HUES6 (cell line): Measurements from ENCODE around the gene CLCN1.
"Not testable (repeated sequence)": the region's sequence is repeated elsewhere in the genome, so short reads cannot be mapped to it uniquely, and the experiment has no call there.

Experiments
- H3K27ac ChIP-seq: 2 replicates; pipeline ENCODE4 v1.7.0; 2013; ENCODE audit warnings: low read depth, mild to moderate bottlenecking, low read length, inconsistent platforms
- H3K27me3 ChIP-seq: 2 replicates; pipeline ENCODE4 v1.6.1; 2013; ENCODE audit warnings: low read length; ENCODE audit not compliant: control insufficient read depth, insufficient read depth
- H3K36me3 ChIP-seq: 2 replicates; pipeline ENCODE4 v1.6.1; 2013; ENCODE audit warnings: low read length; ENCODE audit not compliant: control insufficient read depth, insufficient read depth
- H3K4me1 ChIP-seq: 2 replicates; pipeline ENCODE4 v1.6.1; 2013; ENCODE audit warnings: low read length; ENCODE audit not compliant: control insufficient read depth, insufficient read depth
- H3K4me3 ChIP-seq: 2 replicates; pipeline ENCODE4 v1.5.1; 2013; ENCODE audit warnings: low read depth, low read length
- H3K9ac ChIP-seq: one replicate; pipeline ENCODE4 v1.6.1; 2013; ENCODE audit warnings: mild to moderate bottlenecking, low read length
- H3K9me3 ChIP-seq: 2 replicates; pipeline ENCODE4 v1.6.1; 2013; ENCODE audit warnings: low read depth, low read length; ENCODE audit not compliant: control insufficient read depth, insufficient read depth

The CLCN1 gene

DNA sequence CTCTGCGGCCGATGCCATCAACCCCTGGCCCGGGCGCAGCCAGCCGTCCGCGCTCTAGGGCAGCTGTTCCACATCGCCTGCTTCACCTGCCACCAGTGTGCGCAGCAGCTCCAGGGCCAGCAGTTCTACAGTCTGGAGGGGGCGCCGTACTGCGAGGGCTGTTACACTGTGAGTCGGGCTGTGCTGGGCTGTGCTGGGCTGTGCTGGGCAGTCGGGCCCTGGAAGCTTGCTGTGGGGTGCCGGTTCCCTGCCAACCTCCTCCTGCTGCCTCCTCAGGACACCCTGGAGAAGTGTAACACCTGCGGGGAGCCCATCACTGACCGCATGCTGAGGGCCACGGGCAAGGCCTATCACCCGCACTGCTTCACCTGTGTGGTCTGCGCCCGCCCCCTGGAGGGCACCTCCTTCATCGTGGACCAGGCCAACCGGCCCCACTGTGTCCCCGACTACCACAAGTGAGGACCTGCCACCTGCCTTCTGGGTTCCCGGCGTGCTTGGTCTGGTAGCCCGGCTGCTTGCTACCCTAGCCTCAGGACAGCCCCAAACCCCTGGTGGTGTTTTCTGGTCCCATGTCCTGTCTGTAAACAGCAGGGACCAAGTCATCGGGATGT, 72.7 kb downstream of the CLCN1 start:
- Histone ChIP-seq H3K27me3 (no peaks in the 10 kb centered on the region), H3K27ac (no peak overlapping the region), H3K9me3 (no peaks in the 10 kb centered on the region), H3K4me1 (peaks cover 6% of the 10 kb centered on the region; the same call in 1 of the 2 replicates), H3K4me3 (no peak overlapping the region), H3K36me3 (peaks cover 98% of the 10 kb centered on the region), H3K9ac (no peak overlapping the region)

DNA sequence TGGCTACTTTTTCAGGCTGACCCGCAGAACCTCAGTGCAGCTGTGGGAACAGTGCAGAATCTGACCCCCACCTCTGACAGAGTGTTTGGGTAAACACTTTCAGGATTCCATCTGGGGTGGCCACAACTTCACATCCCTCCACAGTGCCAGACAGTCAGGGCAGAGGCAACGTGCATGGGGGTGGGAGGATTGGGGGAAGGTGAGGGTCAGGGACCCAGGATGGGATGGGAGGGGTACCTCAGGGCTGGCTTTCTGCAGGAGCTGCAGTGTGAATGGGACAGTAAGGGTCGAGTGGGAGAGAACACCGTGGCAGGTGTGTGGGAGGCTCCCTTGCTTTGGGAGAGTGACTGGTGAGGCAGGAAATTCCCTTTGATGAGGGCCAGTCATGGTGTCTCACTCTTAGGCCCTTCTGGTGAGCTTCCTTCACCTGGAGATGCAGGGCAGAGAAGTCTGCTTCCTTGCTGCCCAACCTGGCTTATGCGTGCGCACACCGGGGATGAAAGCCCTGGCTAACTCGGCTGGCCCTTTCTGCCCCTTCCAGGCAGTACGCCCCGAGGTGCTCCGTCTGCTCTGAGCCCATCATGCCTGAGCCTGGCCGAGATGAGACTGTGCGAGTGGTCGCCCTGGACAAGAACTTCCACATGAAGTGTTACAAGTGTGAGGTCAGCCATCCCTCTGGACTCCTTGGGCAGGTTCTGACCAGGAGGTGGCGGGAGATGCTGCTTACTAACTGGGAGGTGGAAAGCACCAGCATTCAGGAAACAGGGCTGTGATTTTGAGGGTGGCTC, 73.6 kb downstream of the CLCN1 start:
- H3K4me1 ChIP-seq = no peaks in the 10 kb centered on the region
- no peaks in the 10 kb centered on the region for H3K27me3 ChIP-seq
- no peak overlapping the region for H3K9ac ChIP-seq
- no peaks in the 10 kb centered on the region for H3K9me3 ChIP-seq
- no peak overlapping the region for H3K27ac ChIP-seq
- H3K36me3 ChIP-seq = peaks cover 96% of the 10 kb centered on the region
- H3K4me3 ChIP-seq = no peak overlapping the region

DNA sequence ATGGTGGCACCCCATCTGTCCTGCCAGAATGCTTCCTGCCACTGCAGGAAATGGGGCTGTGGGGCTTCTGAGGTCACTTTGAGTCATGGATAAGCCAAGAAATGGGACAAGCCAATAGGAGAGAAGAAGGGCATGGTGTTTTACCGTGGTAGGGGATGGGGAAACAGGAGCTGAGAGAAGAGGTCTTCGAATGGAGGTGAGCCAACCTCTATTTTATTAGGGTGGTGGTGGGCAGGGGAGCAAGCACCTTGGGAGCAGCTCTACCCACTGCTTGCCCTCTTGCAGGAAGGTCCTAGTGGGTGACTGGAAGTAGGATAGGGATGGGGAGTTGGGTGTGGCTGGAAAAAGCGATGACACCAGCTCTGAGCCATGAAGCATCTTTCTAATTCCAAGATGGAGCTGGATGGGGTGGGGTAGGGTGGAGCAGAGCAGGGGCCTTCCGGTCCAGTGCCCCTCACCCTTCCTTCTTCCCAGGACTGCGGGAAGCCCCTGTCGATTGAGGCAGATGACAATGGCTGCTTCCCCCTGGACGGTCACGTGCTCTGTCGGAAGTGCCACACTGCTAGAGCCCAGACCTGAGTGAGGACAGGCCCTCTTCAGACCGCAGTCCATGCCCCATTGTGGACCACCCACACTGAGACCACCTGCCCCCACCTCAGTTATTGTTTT, 74.3 kb downstream of the CLCN1 start:
- no peak overlapping the region for H3K4me3 ChIP-seq
- no peak overlapping the region for H3K27ac ChIP-seq
- no peaks in the 10 kb centered on the region for H3K27me3 ChIP-seq
- H3K36me3 ChIP-seq = peaks cover 96% of the 10 kb centered on the region
- no peaks in the 10 kb centered on the region for H3K9me3 ChIP-seq
- no peaks in the 10 kb centered on the region for H3K4me1 ChIP-seq
- no peak overlapping the region for H3K9ac ChIP-seq

DNA sequence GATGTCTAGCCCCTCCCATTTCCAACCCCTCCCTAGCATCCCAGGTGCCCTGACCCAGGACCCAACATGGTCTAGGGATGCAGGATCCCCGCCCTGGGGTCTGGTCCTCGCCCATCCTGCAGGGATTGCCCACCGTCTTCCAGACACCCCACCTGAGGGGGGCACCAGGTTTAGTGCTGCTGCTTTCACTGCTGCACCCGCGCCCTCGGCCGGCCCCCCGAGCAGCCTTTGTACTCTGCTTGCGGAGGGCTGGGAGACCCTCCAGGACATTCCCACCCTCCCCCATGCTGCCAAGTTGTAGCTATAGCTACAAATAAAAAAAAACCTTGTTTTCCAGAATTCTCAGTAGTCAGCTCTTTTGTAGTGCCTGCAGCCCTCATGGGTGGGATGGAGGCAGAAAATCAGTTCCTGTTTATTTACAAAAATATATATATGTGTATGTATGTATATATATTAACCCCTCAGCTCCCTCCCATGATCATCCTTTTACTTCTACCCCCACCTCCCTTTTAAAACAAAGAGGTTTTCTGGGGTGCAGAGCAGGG, 74.9 kb downstream of the CLCN1 start:
- Histone ChIP-seq H3K36me3 (peaks cover 98% of the 10 kb centered on the region), H3K27ac (no peak overlapping the region), H3K27me3 (no peaks in the 10 kb centered on the region), H3K9me3 (no peaks in the 10 kb centered on the region), H3K9ac (no peak overlapping the region), H3K4me1 (no peaks in the 10 kb centered on the region), H3K4me3 (no peak overlapping the region)

DNA sequence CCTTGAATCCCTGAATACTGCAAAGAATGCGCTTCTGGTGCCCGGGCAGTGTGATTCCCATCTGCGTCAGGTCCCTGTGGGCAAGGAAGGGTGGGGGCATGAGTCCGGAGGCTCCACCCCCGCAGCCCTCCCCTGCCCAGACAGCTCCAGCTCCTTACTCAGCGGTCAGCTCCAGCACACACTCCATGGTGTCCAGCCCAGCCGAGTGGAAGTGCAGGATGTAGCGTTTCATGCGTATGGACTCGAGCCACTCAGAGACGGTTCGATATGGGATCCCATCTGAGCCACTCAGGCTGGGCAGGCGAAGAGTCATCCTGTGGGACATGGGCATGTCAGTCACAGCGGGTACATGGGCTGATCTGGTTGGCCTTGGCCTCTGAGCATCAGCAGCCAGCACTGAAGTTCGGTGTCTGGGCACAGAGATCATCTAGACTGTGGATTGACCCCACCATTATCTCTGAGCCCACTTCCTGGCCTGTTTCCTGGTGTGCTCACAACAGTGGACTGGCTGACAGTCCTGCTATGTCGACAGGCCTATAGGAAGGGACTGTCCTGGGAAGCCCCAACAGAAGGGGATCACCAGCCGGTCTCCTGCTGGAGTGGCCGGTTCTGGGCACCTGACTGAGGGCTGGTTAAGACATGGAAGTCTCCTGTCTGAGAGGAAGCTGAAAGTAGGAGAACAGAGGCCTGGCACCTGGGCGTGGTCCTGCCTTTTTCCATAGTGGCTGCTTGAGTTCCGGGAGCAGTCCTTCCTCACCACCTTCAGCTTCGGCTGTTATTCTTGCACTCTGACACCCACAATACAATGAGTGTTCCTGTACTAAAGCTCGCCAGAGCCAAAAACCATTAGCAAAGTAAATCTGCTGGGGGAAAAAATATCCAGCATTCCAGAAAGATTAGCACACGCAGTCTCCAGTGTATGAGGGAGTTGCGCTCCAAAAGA, 75.8 kb downstream of the CLCN1 start:
- Histone ChIP-seq H3K9me3 (no peaks in the 10 kb centered on the region), H3K4me1 (no peaks in the 10 kb centered on the region), H3K36me3 (peaks cover 98% of the 10 kb centered on the region), H3K27me3 (no peaks in the 10 kb centered on the region), H3K27ac (no peak overlapping the region), H3K9ac (no peak overlapping the region), H3K4me3 (no peak overlapping the region)

DNA sequence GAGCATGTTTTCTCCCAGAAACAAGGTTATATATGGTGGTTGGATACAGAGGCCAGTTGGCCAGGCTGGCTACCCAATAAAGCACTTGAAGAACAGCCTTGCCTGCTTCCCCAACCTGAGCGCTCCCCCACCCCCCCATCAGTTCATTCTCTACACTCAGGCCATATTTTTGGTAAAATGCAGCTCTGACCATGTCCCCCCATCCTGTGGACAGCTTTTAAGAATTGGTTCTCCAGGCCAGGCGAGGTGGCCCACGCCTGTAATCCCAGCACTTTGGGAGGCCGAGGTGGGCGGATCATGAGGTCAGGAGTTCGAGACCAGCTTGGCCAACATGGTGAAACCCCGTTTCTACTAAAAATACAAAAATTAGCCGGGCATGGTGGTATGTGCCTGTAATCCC, 76.5 kb downstream of the CLCN1 start:
- not testable (repeated sequence) for H3K27me3 ChIP-seq, H3K27ac ChIP-seq, H3K9me3 ChIP-seq, H3K4me3 ChIP-seq, H3K4me1 ChIP-seq, H3K9ac ChIP-seq
- peaks cover 98% of the 10 kb centered on the region for H3K36me3 ChIP-seq

DNA sequence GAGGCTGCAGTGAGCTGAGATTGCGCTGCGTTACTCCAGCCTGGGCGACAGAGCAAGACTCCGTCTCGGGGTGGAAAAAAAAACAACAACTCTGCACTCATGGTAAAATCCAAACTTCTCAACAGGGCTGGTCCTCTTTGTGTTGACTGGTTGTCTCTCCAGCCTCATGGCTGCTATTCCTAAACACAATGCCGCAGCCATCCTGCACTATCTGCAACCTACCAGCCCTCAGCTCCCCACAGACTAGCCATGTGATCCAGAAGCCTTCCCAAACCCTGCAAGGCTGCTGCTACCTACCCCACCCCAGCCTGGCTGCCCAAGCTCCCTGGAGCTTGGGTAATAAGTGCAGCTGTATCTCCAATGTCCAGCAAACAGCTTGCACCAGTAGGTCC, 77.0 kb downstream of the CLCN1 start:
- H3K9me3 ChIP-seq = no peaks in the 10 kb centered on the region
- peaks cover 98% of the 10 kb centered on the region for H3K36me3 ChIP-seq
- no peaks in the 10 kb centered on the region for H3K4me1 ChIP-seq
- no peak overlapping the region for H3K4me3 ChIP-seq
- no peak overlapping the region for H3K9ac ChIP-seq
- H3K27me3 ChIP-seq = no peaks in the 10 kb centered on the region
- no peak overlapping the region for H3K27ac ChIP-seq

DNA sequence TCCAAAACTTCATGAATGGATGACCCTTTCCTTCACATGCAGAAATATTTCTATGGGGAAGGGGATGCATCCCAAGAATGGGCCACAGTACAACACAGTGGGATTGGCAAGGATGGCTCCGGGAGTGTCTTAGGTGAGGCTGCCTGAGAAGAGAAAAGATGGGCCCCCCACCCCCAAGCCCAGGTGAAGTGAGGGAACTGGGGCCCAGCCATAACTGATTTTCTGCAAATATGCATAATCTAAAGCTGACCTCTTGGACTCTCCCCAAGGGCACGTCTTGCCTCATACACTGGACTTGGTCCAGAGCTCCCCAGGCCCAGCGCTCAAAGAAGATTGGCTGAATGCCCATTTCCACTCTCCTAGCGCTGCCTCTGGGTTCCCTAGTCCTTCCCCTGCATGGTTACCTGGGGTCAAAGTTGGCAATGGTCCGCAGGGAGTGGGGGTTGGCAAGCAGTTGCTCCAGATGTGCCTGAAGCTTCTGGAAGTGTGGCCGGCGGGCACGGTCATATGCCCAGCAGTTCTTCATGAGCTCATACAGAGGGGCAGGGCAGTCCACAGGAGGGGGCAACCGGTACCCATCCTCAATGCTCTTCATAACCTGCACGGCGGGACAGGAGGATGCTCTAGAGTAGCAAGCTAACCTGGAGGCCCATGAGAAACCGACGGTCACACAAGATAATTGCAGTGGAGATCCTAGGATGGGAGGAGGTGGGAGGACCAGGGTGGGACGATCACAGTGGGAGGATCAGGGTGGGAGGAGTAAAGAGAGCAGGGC, 77.5 kb downstream of the CLCN1 start:
- Histone ChIP-seq H3K9me3 (no peaks in the 10 kb centered on the region), H3K27ac (no peak overlapping the region), H3K4me1 (no peaks in the 10 kb centered on the region), H3K27me3 (no peaks in the 10 kb centered on the region), H3K9ac (no peak overlapping the region), H3K36me3 (peaks cover 98% of the 10 kb centered on the region), H3K4me3 (no peak overlapping the region)

DNA sequence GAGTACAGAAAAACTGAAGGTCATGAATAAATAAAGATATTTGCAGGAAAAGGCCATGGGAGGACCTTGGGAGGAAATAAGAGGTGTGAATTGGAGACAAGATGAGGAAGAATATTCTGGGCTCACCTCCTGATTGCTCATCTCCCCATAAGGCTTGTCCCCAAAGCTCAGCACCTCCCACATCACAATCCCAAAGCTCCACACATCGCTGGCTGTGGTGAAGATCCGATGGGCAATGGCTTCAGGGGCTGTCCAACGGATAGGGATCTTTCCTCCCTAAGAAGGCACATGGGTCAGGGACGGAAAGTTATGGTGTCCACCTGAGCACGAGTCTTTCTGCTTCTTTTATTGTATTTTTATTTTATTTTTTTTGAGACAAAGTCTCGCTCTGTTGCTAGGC, 78.2 kb downstream of the CLCN1 start:
- Histone ChIP-seq H3K9ac (no peak overlapping the region), H3K27ac (no peak overlapping the region), H3K36me3 (peaks cover 98% of the 10 kb centered on the region), H3K9me3 (no peaks in the 10 kb centered on the region), H3K4me3 (no peak overlapping the region), H3K4me1 (no peaks in the 10 kb centered on the region), H3K27me3 (no peaks in the 10 kb centered on the region)

DNA sequence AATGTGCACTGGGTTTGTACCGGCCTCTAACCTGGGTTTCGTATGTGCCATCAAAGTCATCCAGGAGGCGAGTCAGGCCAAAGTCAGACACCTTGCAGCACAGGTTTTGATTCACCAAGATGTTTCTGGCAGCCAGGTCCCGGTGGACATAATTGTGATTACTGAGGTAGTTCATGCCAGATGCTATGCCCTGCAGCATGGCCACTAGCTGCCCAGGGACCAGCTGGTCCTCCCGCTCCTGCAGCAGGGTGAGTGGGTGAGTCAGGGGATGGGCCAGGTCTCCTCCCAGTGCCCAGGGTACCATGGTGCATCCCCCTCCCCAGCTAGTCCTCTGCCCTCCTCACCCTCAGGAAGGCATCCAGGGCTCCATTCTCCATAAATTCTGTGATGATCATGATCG, 78.9 kb downstream of the CLCN1 start:
- Histone ChIP-seq H3K4me1 (no peaks in the 10 kb centered on the region), H3K27ac (no peak overlapping the region), H3K4me3 (no peak overlapping the region), H3K36me3 (peaks cover 98% of the 10 kb centered on the region), H3K9ac (no peak overlapping the region), H3K27me3 (no peaks in the 10 kb centered on the region), H3K9me3 (no peaks in the 10 kb centered on the region)
